GM12892 (cell line): ENCODE measurements around the gene RANBP1.

Source experiments
- DNase-seq: peaks from one replicate; pipeline ENCODE4 v3.0.0; 2011; ENCODE audit not compliant: insufficient read length
- FAIRE-seq: peaks from 2 replicates; lab custom pipeline; 2011; peaks lifted over from hg19 to GRCh38; lab: Jason Lieb, UNC
- POLR2A ChIP-seq: IDR thresholded peaks from 2 replicates; pipeline ENCODE4 v1.6.1; 2011; ENCODE audit warnings: low read depth, low read length, control low read depth
- POLR2AphosphoS5 ChIP-seq: IDR thresholded peaks from 2 replicates; pipeline ENCODE4 v1.6.1; 2011; ENCODE audit warnings: low read depth, low read length, control low read depth
- TAF1 ChIP-seq: IDR thresholded peaks from 2 replicates; pipeline ENCODE4 v1.6.1; 2011; ENCODE audit warnings: low read depth, mild to moderate bottlenecking, control low read depth, low read length, borderline replicate concordance

The RANBP1 gene

DNA sequence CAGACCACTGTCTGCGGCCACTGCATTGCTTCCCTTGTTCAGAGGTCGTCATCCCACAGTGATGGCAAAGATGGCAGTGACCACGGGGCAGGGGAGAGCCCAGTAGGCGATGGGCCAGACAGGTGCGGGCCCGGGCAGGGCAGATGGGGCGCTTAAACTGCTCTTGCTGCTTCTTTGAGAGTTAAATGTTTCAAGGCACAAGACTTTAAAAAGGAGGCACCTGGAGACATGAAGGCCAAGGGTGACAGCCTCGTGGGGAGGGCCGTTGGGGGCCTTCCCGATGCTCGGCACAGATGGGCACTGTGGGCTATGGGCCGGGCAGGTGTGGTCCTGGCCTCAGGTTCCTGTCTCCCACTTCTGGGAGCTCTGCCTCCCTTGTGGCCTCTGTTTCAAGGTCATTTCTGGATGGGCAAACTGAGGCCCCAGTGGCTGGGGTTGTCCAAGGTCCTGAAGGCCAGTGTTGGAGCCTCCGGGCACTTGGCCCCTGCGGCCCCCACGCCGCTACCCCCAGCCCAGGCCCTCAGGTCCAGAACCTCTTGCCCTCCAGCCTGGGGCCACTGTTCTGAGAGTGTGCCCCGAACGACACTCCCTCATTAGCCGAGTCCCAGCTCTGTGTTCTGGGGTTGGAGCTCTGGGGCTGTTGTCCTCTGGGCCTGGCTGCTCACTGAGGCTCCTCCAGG, 51.9 kb downstream of the RANBP1 start:
- DNase-seq (no peak), FAIRE-seq (no peak)
- no peak for TF ChIP-seq POLR2A
- no peak for TF ChIP-seq POLR2AphosphoS5
- no peak for TF ChIP-seq TAF1

DNA sequence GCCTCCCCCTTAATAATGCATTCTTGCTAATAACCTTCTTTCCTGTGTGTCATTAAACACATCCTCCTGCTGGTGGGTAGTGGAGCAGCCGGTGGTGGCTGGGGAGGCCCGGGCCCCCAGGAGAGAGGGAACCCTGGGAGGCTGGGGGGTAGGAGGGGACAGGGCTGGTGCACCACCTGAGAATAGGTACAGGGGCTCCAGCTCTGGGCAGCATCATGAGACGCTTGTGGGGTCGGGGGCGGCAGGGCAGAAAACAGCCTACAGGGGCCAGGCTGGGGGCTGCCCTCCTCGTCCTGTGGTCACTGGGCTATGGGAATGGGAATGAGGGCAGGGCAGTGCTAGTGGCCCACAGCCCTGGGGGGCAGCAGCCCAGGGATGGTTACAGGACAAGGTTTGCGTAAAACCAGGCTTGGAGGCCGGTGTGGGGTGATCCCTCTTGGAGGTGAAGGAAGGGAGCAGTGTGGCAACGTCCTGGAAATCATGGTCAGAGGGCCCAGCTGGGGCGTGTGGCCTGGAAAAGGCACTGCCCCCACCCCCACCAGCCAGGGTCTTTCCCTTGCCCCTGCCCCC, 53.4 kb downstream of the RANBP1 start:
- TF ChIP-seq POLR2AphosphoS5: no peak
- TF ChIP-seq POLR2A: no peak
- no peak for DNase-seq
- no peak for FAIRE-seq

DNA sequence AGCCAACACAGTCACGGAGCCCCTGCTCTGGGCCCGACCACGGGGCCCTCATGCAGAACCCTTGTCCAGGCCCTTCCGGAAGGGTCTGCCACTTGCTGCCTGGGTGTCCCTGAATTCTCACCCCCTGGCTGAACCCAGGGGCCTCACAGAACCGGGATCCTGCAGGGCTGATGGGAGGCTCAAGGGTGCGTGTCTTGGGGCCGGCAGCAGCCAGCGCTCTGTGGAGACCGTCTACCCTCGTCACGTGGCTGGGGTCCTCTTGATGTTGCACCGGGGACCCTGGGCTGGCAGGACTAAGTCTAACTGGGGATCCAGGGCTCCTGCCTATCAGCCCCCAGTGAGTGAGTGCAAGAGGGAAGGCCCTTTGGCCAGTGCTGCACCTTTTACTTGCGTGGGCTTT, 54.3 kb downstream of the RANBP1 start:
- TF ChIP-seq TAF1 (no peak), POLR2A (no peak), POLR2AphosphoS5 (no peak)
- DNase-seq: no peak
- no peak for FAIRE-seq

DNA sequence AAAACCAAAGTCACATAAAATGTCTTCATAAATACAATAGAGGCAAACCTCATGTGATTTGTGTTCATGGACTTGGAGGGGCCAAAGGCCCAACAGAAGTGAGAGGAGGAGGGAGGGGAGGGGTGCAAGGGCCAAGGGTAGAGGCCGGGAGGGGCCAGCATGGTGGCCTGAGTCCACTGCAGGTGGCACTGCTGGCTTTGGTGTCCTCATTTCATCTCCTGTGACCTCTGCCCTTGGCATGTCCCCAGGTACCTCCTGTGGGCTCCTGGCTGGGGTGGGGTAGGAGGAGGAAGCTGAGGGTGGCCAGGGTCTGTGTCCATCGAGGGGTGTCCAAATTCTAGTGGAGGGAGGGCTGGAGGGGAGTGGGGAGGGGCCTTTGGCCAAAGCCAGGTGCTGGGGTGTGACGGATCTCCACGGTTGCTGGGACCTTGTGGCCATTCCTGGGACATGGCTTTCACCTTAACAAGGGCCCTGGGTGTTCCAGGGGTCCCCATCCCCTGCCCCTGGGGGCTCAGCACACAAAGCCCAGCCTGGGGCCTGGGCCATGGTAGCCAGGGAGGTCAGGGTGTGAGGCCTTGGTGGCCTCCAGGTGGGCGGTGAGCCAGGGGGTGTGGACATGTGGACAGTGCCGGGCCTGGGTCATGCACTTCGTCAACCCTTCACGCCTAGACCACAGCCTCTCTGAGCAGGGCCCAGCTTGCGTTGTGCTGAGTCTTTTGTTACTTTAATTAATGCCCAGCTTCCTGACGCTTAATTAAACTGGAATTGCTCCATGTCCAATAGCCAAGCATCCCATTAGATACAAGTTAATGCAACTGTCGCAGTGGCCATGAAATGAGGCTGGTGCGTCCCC, 55.6 kb downstream of the RANBP1 start:
- DNase-seq (no peak), FAIRE-seq (no peak)
- TF ChIP-seq POLR2AphosphoS5 (no peak), TAF1 (no peak), POLR2A (no peak)

DNA sequence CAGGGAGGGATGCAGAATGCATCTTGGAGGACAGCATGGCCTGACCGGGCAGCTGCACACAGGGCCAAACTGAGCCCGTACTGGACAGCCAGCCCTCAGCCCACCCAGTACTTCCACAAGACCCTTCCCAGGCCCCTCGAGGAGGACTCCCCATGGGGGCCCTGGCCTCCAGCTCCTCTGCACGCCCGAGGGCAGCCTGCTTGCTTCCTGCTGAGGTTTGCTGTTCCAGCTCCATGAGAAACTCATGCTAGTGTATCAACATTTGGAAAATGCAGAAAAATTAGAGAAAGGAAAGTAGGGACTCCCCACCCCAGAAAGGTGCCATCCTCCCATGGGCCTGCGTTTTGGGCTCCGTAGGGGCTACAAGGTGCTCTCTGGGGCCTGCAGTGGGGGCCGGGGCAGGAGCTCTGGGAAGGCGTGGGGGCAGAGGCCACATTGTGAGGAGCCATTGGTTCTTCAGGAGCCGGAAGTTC, 56.3 kb downstream of the RANBP1 start:
- no peak for TF ChIP-seq TAF1
- no peak for TF ChIP-seq POLR2AphosphoS5
- TF ChIP-seq POLR2A: no peak
- DNase-seq (no peak), FAIRE-seq (no peak)

DNA sequence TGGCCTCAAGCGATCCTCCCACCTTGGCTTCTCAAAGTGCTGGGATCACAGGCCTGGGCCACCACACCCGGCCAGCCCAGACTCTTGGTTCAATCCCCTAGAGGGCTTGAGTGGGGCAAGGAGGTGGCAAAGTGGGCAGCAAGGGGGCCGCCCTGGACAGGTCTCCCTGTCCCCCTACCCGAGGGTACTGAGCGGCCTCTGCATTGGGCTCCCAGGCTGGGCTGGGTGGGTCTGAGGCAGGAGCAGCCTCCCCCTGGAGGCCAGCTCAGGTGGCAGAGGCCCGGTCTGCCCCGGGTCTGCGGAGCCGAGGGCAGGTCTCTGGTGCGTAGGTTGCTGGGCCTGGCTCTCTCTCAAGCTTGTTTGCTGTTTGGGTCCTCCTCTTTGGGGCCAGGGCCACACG, 57.3 kb downstream of the RANBP1 start:
- DNase-seq: no peak
- TF ChIP-seq TAF1: no peak
- TF ChIP-seq POLR2A: no peak
- no peak for TF ChIP-seq POLR2AphosphoS5
- FAIRE-seq: no peak

DNA sequence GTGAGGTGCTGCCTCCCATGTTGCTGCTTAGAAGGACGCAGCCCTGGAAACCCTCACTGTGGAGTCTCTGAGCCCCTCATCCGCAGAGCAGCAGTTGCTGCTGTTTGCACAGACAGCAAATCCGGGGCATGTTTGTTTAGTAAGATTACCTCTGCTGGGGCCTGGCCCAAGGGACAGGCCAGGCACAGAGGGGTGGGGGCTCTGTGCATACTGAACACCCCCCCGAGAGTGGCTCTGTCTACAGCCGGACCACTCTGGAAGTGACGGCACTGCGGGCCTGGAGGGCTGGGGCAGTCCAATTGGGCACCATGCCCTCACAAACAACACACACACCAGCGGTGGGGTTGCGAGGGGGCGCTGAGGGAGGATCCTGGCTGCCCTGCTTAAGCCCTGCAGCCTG, 57.9 kb downstream of the RANBP1 start:
- FAIRE-seq (no peak), DNase-seq (no peak)
- no peak for TF ChIP-seq POLR2AphosphoS5
- TF ChIP-seq POLR2A: no peak
- TF ChIP-seq TAF1: no peak

DNA sequence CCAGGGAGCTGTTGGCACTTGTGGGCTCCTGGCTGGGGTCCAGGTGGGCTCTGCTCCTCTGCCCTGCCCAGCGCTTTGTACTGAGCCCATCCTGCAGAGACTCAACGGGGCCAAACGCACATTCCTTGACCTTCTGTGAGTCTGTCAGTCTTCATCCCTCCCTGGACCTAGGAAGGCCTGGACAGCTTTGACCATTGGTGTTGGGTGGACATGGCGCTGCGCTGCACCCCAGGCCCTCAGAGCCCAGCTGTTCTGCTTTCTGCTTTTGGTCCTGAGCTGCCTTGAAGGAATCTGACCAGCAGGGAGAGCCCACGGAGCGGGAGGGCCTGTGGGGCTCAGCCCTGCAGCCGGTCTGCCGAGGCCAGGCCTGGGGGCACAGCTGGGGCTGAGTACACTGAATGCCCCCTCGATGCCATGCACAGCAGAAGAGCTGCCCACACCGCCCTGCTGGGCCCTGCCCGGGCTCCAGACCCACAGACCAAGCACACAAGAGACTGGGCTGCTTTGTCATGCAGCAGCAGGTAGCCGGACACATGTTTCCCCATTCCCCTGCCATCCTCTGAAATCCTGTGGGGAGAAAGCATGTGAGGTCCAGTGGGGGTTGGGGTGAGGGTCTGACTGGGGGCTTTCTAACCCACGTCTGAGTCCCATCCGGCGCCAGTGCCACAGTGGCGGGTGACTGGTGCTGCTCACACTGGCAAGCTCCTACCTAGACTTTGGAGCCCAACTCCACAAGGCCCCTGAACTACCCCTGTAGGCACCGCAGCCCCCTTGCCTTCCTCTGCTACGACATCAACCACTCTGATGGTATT, 59.1 kb downstream of the RANBP1 start:
- no peak for DNase-seq
- no peak for FAIRE-seq
- TF ChIP-seq TAF1: no peak
- no peak for TF ChIP-seq POLR2AphosphoS5
- no peak for TF ChIP-seq POLR2A

DNA sequence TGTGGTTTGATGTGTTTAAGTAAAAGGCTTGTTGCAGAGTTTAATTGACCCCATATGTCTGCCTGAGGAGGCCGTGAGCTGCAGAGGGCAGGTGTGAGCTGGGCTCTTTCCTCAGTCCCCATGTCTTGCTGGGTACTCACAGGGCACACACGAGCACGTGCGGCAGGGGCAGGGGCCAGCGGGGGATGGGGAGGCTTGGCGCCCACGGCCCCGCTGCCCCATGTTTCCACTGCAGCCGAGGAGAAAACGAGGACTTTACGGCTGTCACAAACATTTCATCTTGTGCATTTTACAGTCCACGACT, 59.6 kb downstream of the RANBP1 start:
- TF ChIP-seq POLR2A (no peak), POLR2AphosphoS5 (no peak), TAF1 (no peak)
- no peak for FAIRE-seq
- no peak for DNase-seq

DNA sequence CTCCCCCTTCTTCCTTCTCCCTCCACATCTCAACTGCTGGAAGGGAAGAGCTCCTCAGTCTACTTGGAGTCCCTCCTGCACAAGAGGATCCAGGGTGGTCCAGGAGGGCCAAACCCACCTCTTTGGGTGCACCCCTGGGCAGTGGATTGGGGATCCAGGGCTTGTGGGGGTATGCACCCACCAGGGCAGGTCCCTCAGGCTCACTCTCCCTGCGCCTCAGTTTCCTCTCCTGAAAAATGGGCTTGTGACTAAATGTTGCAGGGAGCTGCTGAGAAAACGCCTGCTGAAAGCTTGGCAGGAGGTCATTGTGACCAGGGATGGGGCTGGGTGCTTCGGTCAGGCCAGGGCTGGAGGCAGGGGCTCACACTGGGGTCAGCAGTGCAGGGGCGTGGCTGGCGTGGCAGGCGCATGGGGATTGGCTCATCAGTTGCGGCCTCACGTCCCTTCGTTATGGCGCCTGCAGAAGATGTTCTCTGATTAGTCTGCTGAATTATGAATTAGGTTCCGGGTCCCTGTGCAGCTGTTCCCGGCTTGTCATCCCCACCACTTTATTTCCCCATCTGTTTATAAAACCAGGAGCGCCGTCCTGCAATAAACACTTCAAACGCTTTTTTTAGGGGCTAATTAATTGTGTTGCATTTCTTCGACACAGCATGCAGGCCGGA, 60.6 kb downstream of the RANBP1 start:
- TF ChIP-seq POLR2A (no peak), POLR2AphosphoS5 (no peak), TAF1 (no peak)
- DNase-seq: no peak
- no peak for FAIRE-seq
